ENCODE results near the gene EDC3.
"Not testable (repeated sequence)": the region's sequence is repeated elsewhere in the genome, so short reads cannot be mapped to it uniquely, and the experiment has no call there.

EDC3 gene

DNA sequence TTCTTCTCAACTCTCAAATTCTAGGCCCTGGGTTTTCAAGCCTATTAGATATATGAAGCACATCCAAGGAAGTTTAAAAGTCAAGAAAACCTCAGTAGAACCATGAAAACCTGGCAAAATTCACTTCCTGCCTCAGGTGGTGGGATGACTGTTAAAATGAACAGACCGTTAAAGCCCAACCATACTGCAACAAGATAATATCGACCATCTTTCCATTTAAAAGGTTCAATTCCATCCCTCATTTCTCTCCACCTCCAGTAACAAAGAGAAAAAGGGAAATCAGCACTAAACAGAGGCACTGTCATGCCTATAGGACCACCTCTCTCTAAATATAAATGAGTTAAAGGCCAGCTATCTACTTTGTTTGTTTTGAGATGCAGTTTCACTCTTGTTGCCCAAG is 31.2 kb downstream of the EDC3 start:
- DNase-seq (ENCODE audit: low read depth), result no peak
- no peak overlapping the region for H3K4me3 ChIP-seq (ENCODE audit: control insufficient read depth, low read depth, low read length)

DNA sequence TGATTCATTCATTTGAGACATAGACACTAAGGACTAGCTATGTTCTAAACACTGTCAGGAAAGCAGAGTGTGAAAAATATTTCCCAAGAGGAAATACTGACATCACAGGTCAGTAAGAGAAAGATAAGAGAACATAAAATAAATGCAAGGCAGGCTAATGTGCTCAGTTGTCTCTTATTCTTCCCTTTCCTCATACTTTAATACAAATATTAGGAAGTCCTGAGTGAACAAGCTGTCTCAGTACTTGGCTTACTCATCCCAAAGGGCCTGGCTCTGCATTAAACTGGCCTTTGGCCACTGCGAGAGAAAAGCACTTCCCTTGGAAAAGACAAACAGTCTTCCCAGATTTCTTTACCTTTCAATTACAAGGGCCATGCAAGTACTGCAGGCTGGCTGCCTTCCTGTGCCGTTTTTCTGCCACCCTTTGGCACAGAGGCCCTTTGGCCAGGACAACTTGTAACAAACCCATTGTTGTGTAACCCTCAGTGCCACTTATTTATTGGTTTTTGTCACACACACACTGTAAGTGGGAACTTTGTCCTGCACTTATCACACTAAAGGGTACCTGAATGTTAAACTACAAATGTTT is 31.7 kb downstream of the EDC3 start:
- no peak for TF ChIP-seq CTCF (conservative IDR thresholded peaks at IDR 0.05; ENCODE audit: control insufficient read depth, insufficient read depth, low read depth, low read length)
- peak; percentile 49 for DNase-seq (ENCODE audit: low read depth)
- no peak overlapping the region for H3K4me3 ChIP-seq (ENCODE audit: control insufficient read depth, low read depth, low read length)

More for the DNA sequence above, 31.2 kb downstream of the EDC3 start:
- no peak for TF ChIP-seq CTCF (conservative IDR thresholded peaks at IDR 0.05; ENCODE audit: control insufficient read depth, insufficient read depth, low read depth, low read length)

GRCh38 chr15:74663303-74664027 is 32.4 kb downstream of the EDC3 start:
- DNase-seq (ENCODE audit: low read depth), result no peak
- no peak overlapping the region for H3K4me3 ChIP-seq (ENCODE audit: control insufficient read depth, low read depth, low read length)
- no peak for TF ChIP-seq CTCF (conservative IDR thresholded peaks at IDR 0.05; ENCODE audit: control insufficient read depth, insufficient read depth, low read depth, low read length)

GRCh38 chr15:74662064-74662860 is 33.6 kb downstream of the EDC3 start:
- no peak for TF ChIP-seq CTCF (conservative IDR thresholded peaks at IDR 0.05; ENCODE audit: control insufficient read depth, insufficient read depth, low read depth, low read length)
- no peak for DNase-seq (ENCODE audit: low read depth)
- no peak overlapping the region for H3K4me3 ChIP-seq (ENCODE audit: control insufficient read depth, low read depth, low read length)

GRCh38 chr15:74661280-74661679 is 34.5 kb downstream of the EDC3 start:
- H3K4me3 ChIP-seq (ENCODE audit: control insufficient read depth, low read depth, low read length), result not testable (repeated sequence)

GRCh38 chr15:74657846-74658245 is 38.0 kb downstream of the EDC3 start:
- no peak overlapping the region for H3K4me3 ChIP-seq (ENCODE audit: control insufficient read depth, low read depth, low read length)
- DNase-seq (ENCODE audit: low read depth), result peak; percentile 12
- no peak for TF ChIP-seq CTCF (conservative IDR thresholded peaks at IDR 0.05; ENCODE audit: control insufficient read depth, insufficient read depth, low read depth, low read length)

More at GRCh38 chr15:74661280-74661679, 34.5 kb downstream of the EDC3 start:
- DNase-seq (ENCODE audit: low read depth), result not testable (repeated sequence)

Data from fibroblast of mammary gland (primary cell).